Left renal pelvis (tissue), 4 donors: ENCODE measurements around the gene SPPL2C. TPM values are rescaled to one million over a fixed set of nuclear protein-coding genes. Genes with fewer than 3 reads are reported as not detected.
"Not testable (repeated sequence)": the region's sequence is repeated elsewhere in the genome, so short reads cannot be mapped to it uniquely, and the experiment has no call there.

Experiments used
- DNase-seq, 4 donors: peaks; one replicate each; pipeline ENCODE4 v3.0.0-alpha.2; 2013; ENCODE audit warnings: low read depth in 4 of 4, low spot score in 3 of 4
- polyA plus RNA-seq, 4 donors: library from polyadenylated mRNA; unstranded; fragments of 120-200 nt; gene quantifications; one replicate each; pipeline ENCODE4 v1.2.1, GENCODE V29; 2013; ENCODE audit not compliant: insufficient read length in 4 of 4

The SPPL2C gene
- polyA plus RNA-seq, 4 donors = not detected

DNA sequence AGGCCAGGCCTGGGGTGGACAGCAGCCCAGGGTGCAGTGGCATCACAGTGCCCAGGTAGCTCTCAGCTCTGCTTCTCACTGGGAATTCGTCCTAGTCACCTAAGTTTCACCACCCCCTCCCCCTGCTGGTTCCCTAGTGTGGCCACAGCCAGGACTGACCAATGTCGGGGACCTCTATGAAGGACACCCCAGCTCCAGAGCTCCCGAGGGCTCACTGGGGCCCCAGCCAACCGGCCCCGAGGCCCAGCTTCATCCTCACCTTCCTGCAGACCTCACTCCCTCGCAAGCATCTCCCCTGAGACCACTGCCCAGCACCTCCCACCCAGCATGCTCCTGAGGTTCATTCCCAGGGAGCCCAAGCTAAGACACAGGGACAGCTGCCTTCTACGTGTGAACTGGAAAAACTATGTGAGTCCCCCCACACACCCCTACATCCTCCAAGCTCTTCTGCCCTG lies 4.9 kb downstream of the SPPL2C start:
- no peak for DNase-seq

DNA sequence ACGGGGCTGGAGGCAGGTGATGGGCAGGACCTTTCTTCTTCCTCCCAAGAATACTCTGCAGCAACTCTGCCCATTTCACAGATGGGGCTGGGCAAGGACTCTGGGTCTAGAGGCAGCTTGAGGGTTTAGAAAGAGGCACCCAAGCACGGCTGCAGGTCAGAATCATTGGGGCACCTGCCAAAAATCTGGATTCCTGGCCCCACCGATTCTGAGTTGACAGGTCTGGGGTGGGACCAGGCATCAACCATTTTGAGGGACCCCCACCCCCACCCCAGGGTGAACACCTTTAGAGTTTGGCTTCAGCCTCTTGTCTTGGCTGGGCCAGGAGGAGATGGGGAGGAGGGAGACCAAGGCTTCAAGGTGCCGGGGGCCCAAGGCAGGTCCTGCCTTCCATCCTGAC lies 5.3 kb downstream of the SPPL2C start:
- no peak for DNase-seq

DNA sequence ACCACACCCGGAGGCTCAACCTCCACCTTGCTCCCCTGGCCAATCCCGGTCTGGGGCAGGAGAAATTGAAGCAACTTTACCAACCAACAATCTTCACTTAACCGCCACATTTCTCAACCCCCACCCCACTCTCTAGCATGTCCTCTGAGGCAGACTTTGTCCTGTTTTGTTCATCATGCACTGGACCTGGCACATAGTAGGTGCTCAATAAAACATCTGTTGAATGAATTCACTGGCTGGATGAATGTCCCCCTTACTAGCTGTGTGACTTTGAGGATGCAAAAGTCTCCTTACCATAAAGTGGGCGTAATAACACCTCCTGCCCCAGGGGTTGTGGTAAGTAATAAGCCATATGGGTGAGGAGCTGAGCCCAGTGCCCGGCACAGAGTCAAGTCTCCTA lies 5.8 kb downstream of the SPPL2C start:
- DNase-seq = no peak

DNA sequence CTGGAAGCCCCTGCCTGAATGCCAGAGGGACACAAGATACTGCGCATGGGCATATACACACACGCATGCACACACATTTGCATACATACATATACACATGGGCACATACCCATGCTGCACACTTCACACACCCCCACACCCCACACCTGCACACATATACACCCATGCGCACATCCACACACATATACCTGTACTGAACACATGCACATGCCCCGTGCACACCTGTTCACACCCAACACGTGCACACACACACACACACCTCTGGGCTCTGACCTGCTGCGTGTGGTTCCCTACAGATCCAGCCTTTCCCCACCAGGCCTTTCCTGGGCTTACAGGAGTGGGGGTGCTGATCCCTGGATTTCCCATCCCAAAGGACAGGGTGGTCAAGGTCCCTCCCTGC lies 6.3 kb downstream of the SPPL2C start:
- no peak for DNase-seq

DNA sequence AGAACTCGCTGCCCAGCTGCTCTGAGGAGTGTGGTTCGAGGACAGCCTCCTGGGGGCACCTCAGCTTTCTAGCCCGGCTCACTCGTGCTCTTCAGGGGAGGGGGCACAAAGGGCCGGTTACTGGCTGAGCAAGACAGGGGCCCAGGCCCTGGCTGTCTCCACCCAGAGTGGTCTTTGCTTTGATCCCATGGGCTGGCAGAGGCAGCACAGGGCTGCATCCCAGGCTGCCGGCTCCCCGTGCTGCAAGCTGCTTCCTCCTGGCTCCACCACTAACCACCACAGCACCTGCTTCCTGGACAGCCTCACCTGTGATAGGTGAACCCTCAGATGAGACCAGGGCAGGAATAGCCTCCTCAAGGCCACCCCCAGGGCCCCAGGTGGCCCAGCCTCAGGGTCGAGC lies 6.8 kb downstream of the SPPL2C start:
- DNase-seq = no peak

DNA sequence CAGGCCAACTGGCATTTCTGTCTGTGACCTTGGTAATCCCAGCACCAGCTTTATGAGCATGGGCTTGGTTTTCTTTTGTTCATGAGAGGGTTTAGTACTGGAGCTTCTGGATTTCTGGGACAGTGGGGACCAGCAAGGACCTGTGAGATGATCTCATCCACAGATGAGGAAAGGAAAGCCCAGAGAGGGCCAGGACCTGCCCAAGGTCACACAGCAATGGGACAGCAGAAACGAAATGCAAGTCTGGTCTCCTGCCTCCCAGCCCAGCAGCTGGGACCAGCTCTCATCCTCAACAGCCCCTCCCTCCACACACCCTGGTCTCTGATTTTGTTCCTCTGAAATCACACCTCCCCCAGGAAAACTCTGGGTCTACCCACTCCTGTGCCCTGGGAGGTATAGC lies 7.2 kb downstream of the SPPL2C start:
- DNase-seq = no peak

DNA sequence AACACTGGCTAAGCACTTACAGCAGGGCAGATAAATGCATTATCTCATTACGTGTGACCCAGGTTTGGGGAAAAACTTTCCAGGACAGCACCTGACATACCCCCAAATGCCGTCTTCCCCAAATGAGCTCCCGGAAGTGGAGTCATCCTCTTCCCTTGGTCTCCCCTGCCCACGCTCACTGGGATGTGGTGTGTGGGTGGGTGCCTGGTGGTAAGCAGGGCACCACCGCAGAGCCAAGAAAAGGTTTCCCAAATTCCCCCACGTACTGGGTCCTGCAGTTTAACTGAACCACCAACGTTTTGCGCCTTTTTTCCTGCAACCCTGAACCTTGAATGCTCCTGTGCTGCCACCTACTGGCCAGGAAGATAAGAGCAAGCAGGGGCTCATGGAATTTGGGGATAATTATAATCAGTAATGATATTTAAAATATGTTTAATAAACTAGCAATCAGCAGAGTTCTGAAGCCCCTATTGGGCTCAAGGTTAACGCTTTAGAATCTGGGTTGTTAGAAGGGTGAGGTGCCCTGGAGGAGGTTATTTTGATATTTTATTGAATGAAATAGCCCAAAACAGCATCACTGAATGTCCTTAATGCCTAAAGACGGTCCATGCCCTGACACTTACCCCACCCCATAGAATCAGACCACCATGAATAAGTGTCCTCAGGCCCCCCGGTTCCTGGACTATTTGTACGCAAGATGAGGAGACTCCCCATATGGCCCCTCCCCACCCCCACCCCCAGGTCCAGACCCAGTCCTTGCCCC lies 8.0 kb downstream of the SPPL2C start:
- peak in 3 of 4 donors; percentile 20 to 30 (median 24) for DNase-seq

DNA sequence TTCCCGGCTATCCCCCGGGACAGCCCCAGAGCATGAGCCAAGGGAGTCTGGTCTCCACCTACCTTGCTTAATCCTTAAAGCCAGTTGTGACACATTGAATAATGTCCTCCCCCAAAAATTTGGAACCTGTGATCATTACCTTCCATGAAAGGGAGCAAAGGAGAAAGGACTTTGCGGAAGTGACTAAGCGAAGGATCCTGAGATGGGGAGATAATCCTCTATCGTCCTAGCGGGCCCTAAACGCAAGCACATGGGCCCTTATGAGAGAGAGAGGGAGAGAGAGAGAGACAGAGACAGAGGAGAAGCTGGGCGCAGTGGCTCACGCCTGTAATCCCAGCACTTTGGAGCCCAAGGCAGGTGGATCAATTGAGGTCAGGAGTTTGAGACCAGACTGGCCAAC lies 9.5 kb downstream of the SPPL2C start:
- DNase-seq = no peak

DNA sequence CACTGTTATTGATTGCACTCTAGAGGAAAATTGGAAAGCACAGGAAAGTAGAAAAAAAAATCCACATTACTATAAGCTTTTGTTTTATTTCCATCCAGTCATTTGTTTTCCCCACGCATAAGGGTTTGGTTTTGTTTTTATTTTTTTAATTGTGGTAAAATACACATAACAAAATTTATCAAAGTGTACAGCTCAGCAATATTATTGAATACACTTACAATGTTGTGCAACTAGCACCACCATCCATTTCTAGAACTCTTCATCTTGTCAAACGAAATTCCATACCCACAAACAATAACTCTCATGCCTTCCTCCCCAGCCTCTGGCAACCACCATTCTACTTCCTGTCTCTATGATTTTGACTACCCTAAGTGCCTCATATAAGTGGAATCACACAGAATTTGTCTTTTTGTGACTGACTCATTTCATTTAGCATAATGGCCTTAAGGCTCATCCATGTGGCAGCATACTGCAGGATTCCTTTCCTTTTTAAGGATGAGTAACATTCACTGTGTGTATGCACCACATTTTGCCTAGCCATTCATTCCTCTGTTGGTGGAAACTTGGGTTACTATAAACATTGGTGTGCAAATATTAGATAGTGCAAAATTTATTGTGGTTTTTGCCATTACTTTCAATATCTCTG lies 11.1 kb downstream of the SPPL2C start:
- no peak for DNase-seq

DNA sequence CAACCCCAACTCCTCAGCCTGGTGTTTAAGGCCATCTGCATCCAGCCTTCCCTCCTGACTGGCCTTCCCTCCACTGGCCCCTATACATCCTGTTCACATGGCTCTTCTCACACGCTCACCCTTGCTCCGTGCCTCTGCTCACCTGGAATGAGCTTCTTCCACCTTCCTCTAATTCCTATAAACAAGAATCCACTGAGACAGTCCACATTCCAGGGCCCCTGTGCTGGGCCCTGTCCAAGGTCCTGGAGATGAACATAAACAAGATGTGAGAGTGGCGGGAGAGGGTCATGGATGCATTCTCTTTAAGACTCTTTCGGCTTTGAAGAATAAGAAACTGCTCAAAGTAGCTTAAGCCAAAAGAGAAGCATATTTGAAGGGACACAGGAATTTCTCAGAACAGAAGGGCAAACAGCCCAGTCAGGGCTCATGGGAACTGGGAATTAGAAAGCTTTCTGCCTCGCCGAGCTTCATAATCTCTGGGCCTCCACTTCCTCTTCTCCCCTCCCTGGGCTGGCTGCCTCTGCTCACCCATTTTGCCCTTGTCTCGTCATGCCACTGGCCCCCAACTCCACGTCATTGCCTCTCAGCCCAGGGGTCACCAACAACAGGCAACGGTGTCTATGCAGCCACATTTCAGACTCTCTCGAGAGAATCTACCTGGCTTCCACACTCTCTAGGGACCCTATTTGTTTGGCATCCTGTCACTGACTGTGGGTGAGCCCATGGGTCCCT lies 13.5 kb downstream of the SPPL2C start:
- DNase-seq = peak; percentile 35 to 63 (median 52)

DNA sequence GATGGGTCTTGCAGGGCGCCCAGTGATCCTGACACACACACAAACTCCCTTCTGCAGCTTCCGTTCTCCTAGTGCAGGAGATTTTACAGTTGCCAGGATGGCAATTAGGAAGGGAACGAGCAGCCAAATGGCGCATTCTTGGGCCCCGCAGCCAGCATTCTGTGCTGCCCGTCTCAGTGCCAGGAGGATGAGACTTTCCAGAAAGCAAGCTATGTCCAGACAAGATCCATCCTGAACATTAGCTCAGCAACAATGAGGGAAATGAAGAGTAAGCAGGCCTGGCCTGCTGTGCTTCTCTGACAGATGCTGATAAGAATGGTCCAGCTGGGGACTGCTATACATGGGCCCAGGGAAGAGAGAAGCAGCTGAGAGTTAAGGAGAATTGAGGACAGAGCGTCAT lies 16.5 kb downstream of the SPPL2C start:
- DNase-seq = no peak

DNA sequence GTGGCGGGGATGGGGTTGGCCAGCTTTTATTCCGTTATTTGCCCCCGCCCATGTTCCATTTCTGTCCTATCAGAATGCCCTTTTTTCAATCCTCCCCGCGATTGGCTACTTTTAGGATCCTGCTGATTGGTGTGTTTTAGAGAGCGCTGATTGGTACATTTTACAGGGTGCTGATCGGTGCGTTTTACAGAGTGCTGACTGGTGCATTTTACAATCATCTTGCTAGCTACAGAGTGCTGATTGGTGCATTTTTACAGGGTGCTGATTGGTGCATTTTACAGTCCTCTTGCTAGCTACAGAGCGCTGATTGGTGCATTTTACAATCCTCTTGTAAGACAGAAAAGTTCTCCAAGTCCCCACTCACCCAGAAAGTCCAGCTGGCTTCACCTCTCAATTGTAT lies 17.4 kb downstream of the SPPL2C start:
- DNase-seq = not testable (repeated sequence)

DNA sequence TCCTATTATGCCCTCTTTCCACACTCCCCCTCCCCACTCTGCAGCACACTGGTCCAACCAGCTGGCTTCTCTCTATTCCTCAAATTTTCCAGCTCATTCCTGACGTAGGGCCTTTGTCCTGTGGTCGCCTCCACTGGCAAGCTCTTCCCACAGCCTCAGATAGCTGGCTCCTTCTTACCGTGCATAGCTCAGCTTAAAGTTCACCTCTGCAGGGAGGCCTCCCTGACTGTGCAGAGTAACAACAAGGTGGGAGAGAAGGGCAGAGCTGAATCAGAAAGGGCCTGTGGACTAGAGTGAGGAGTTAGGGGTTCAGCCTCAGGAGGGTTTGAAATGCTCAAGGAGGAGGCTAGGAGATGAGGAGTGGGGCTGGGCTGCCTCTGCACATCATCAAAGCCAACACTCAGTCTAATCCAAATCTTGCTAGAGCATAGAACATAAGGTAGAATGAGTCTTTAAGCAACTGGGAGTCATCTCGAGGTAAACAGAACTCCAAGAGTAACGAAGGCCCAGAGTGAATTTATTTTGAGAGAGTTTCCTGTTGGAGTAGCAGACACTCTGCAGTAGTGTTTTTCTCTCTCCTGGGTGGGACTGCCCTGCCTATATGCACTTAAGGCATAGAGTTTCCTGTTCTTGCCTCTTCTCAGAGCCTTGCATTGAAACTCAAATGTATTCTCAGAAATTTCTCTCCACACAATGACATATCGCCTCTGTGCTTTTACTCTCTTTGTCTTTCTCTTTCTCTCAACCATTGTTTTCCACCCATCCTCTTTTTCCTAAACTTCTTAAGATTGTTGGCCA lies 19.4 kb downstream of the SPPL2C start:
- DNase-seq = no peak

DNA sequence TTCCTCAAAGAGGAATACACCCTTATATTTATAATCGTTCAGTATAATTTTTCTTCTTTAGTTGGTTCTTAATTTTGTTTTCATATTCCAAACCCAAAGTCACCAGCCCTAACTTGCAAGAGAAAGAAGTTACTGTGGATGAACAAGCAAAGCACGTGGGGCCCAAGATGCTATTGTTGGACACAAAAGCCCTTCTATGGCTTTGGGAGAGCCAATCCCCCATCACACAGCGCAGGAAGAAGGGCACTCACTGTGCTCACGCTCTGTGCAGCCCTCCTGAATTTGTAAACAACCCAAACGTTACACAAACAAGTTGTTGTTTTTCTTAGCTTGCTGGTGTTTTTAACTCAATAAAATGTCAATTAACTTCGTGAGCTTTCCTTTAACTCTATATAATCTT lies 22.5 kb downstream of the SPPL2C start:
- no peak for DNase-seq

DNA sequence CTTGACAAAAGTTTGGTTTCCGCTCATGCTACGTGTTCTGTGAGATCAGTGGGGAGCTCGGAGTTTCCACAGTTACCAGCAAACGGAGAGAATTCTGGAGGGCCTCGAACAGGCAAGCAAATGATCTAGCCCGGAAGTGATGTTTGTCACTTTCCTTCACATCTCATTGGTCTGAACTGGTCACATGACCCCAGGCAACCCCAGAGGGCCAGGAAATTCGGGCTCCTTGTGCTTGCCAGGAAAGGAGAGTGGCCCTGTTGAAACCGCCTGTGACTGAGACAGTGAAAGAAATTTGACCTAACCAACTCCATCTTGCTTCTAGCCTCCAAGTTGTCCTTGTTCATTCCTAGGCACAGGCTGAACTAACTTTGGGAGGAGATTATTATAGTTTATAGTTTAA lies 23.0 kb downstream of the SPPL2C start:
- DNase-seq = no peak

DNA sequence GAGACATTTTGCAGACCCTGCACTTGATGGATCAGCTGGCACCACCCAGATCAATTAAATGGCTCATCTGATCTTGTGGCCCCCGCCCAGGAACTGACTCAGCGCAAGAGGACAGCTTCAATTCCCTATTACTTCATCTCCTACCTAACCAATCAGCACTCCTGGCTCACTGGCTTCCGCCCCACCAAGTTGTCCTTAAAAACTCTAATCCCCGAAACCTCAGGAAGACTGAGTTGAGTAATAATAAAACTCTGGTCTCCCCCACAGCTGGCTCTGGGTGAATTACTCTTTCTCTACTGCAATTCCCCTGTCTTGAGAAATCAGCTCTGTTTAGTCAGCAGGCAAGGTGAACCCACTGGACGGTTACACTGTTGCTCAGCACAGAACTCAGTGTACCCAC lies 23.6 kb downstream of the SPPL2C start:
- no peak for DNase-seq

DNA sequence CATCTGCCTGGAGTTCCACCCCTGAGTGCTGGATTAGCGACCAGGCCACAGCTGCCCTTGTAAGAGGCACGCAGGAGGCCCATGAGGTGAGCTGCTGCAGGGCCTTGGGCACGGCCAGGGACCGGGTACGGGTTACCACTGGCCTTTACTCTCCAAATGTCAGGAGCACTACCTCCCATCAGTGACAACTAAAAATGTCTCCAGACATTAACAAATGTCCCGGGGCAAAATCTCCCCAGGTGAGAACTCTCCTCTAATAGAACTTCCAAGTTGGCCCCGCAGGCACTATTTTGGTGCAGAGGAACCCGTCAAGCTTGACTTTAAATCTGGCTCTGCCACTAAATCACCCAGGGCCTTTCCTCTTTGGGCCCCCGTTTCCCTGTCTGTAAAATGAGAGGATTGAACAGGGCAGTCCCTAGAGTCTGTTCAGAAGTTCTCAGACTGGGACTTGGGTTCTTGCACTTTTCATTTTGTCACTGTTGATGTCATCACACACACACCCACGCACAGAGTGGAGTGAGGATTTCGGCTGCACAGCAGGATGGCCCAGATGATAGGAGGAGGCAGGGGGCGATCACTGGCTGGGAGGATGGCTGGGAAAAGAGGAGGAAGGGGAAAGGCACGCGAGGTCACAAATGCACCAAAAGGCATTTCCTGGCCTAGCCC lies 25.1 kb downstream of the SPPL2C start:
- no peak for DNase-seq

DNA sequence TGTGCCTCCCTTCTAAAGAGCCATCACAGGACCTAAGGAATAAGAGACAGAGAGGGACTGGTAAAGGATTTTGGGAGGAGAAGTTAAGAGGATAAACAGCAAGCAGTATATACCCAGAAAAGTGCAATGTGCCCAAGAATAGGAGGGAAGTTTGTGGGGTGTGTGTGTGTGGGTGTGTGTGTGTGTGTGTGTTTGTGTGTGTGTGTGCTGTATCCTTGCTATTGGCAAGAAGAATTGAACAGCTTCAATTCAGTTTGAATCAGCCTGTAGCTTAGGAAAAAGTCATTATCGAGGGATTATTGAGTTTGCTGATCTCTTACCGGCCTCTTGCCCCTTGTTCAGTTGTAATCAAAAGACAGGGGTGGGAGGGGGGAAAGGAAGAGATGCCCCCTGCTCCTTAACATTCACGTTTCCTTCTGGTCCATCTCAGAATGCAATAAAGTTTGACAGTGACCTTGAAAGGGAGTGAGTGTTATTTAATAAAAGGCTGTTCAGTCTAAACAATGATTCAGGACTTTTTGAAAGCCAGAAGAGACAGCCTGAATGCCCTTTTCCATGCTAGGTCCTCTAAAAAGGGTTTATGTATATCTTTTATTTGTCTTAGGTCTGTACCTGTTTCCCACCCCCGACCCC lies 25.8 kb downstream of the SPPL2C start:
- DNase-seq = no peak

DNA sequence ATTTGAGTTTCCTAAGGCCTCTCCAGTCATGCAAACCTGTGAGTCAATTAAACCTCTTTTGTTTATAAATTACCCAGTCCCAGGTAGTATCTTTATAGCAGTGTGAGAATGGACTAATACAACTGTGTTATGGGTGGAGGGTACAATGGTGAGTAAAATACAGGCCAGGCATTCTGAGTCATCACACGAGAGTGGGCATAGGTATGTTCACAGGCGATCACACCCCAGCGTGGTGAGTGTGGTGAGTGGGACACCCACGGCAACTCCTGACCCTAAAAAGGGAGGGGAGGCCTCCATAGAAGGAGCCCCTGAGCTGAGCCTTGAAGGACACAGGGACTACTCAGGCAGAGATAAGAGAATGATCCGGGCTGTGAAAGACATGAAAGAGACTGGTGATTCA lies 27.0 kb downstream of the SPPL2C start:
- DNase-seq = no peak

DNA sequence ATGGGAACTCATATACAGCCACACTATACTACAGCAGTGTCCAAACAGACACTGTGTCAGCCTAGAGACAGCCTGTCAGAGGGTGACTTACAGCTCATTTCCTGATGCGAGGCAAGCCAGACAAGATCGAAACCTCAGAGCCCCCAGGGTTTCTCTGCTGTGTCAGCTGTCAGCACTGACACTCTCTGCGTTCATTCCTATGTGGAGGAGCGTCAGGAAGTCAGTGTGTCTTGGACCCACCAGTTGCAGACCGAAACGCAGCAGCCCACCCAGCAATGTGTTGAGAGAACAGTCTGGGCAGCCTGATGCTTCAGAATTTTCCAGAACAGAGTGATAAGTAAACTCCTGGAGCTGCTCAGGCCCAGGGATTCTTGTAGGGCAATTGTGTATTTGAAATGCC lies 29.0 kb downstream of the SPPL2C start:
- DNase-seq = no peak
